Loucy (cell line): ENCODE data around the gene PCIF1.
"Not testable (repeated sequence)": the region's sequence is repeated elsewhere in the genome, so short reads cannot be mapped to it uniquely, and the experiment has no call there.

ENCODE experiments used
- H2AFZ ChIP-seq: fragments of 200-600 bp; sonication (generic); 2 replicates; pipeline ENCODE4 v1.6.0; 2016; ENCODE audit warnings: antibody characterized with exemption, mild to moderate bottlenecking, low read length, moderate library complexity
- H3F3A ChIP-seq: fragments of 200-600 bp; 2 replicates; pipeline ENCODE4 v1.6.0; 2016; ENCODE audit warnings: antibody characterized with exemption, low read depth, mild to moderate bottlenecking
- H3K27me3 ChIP-seq: fragments of 200-600 bp; sonication (generic); 2 replicates; pipeline ENCODE4 v1.6.1; 2014; ENCODE audit warnings: low read length, mild to moderate bottlenecking; ENCODE audit not compliant: insufficient read depth, poor library complexity, severe bottlenecking
- H3K36me3 ChIP-seq: fragments of 200-600 bp; sonication (generic); 2 replicates; pipeline ENCODE4 v1.6.1; 2016; ENCODE audit warnings: low read length; ENCODE audit not compliant: insufficient read depth
- H3K4me1 ChIP-seq: fragments of 200-600 bp; sonication (generic); 2 replicates; pipeline ENCODE4 v1.5.1; 2014; ENCODE audit warnings: low read length, mild to moderate bottlenecking; ENCODE audit not compliant: insufficient read depth, poor library complexity, severe bottlenecking
- H3K4me2 ChIP-seq: fragments of 200-600 bp; sonication (generic); 2 replicates; pipeline ENCODE4 v1.6.0; 2014; ENCODE audit warnings: antibody characterized with exemption, low read length, low read depth, mild to moderate bottlenecking; ENCODE audit not compliant: poor library complexity, severe bottlenecking
- H3K4me3 ChIP-seq: fragments of 200-600 bp; sonication (generic); 2 replicates; pipeline ENCODE4 v1.5.1; 2014; ENCODE audit warnings: low read length, mild to moderate bottlenecking, mixed read lengths; ENCODE audit not compliant: poor library complexity, severe bottlenecking
- H3K79me2 ChIP-seq: fragments of 200-600 bp; sonication (generic); 2 replicates; pipeline ENCODE4 v1.6.1; 2014; ENCODE audit warnings: low read length; ENCODE audit not compliant: insufficient read depth
- H3K9ac ChIP-seq: fragments of 200-600 bp; sonication (generic); 2 replicates; pipeline ENCODE4 v1.6.0; 2014; ENCODE audit warnings: mild to moderate bottlenecking, low read depth, low read length, moderate library complexity; ENCODE audit not compliant: poor library complexity, severe bottlenecking
- H3K9me2 ChIP-seq: fragments of 200-600 bp; sonication (generic); replicated peaks from 2 replicates; pipeline ENCODE4 v1.6.1; 2016; ENCODE audit warnings: low read depth, low read length, mixed read lengths
- H3K9me3 ChIP-seq: fragments of 200-600 bp; sonication (generic); 2 replicates; pipeline ENCODE4 v1.6.1; 2014; ENCODE audit warnings: mild to moderate bottlenecking, antibody characterized with exemption, low read length, low read depth; ENCODE audit not compliant: insufficient read depth
- H4K20me1 ChIP-seq: fragments of 200-600 bp; sonication (generic); 2 replicates; pipeline ENCODE4 v1.6.0; 2014; ENCODE audit warnings: antibody characterized with exemption, low read length, mild to moderate bottlenecking; ENCODE audit not compliant: insufficient read depth, poor library complexity, severe bottlenecking
- CTCF ChIP-seq: fragments of 200-600 bp; sonication (generic); conservative IDR thresholded peaks from 2 replicates; pipeline ENCODE4 v1.5.1; 2014; ENCODE audit warnings: mild to moderate bottlenecking, antibody characterized with exemption, low read length
- EZH2phosphoT487 ChIP-seq: fragments of 200-600 bp; IDR thresholded peaks from 2 replicates; pipeline ENCODE4 v1.6.1; 2018; ENCODE audit warnings: antibody characterized with exemption, mild to moderate bottlenecking, moderate library complexity, borderline replicate concordance

PCIF1 gene

GRCh38 chr20:45897692-45898091 lies 36.8 kb upstream of the PCIF1 start:
- H4K20me1 ChIP-seq = no peaks in the 10 kb centered on the region

GRCh38 chr20:45898285-45898684 lies 36.2 kb upstream of the PCIF1 start:
- Histone ChIP-seq H3K27me3 (no peaks in the 10 kb centered on the region), H3K4me2 (no peak overlapping the region), H3K4me1 (no peaks in the 10 kb centered on the region), H3F3A (no peaks in the 10 kb centered on the region), H3K9ac (no peak overlapping the region), H2AFZ (no peak overlapping the region), H3K9me3 (no peaks in the 10 kb centered on the region), H3K9me2 (no peaks in the 10 kb centered on the region), H3K79me2 (no peaks in the 10 kb centered on the region), H3K4me3 (no peak overlapping the region), H3K36me3 (no peaks in the 10 kb centered on the region), H4K20me1 (no peaks in the 10 kb centered on the region)
- TF ChIP-seq CTCF (no peak), EZH2phosphoT487 (no peak)

More at GRCh38 chr20:45897692-45898091, 36.8 kb upstream of the PCIF1 start:
- H3K4me3 ChIP-seq = no peak overlapping the region
- H3K4me2 ChIP-seq = no peak overlapping the region
- no peaks in the 10 kb centered on the region for H3F3A ChIP-seq
- no peaks in the 10 kb centered on the region for H3K36me3 ChIP-seq
- no peaks in the 10 kb centered on the region for H3K27me3 ChIP-seq
- TF ChIP-seq CTCF (no peak), EZH2phosphoT487 (no peak)
- no peaks in the 10 kb centered on the region for H3K9me2 ChIP-seq
- no peaks in the 10 kb centered on the region for H3K79me2 ChIP-seq
- no peak overlapping the region for H2AFZ ChIP-seq
- no peak overlapping the region for H3K9ac ChIP-seq
- peaks cover under 1% of the 10 kb centered on the region for H3K4me1 ChIP-seq
- H3K9me3 ChIP-seq = no peaks in the 10 kb centered on the region

- no peaks in the 10 kb centered on the region for H3K36me3 ChIP-seq
- TF ChIP-seq CTCF = no peak
- TF ChIP-seq EZH2phosphoT487 = no peak
- no peaks in the 10 kb centered on the region for H3K9me3 ChIP-seq
- no peak overlapping the region for H3K9ac ChIP-seq
- H3K79me2 ChIP-seq = no peaks in the 10 kb centered on the region
- no peaks in the 10 kb centered on the region for H4K20me1 ChIP-seq
- no peak overlapping the region for H2AFZ ChIP-seq
- H3K4me2 ChIP-seq = no peak overlapping the region
- H3K4me3 ChIP-seq = no peak overlapping the region
- H3K9me2 ChIP-seq = no peaks in the 10 kb centered on the region
- H3K27me3 ChIP-seq = no peaks in the 10 kb centered on the region
- no peaks in the 10 kb centered on the region for H3K4me1 ChIP-seq
- no peaks in the 10 kb centered on the region for H3F3A ChIP-seq
Observed at GRCh38 chr20:45899046-45899835, 35.2 kb upstream of the PCIF1 start.

GRCh38 chr20:45901332-45901731 lies 33.2 kb upstream of the PCIF1 start:
- not testable (repeated sequence) for H4K20me1 ChIP-seq, H3K4me1 ChIP-seq, H3K79me2 ChIP-seq, H3K9me3 ChIP-seq, H3K36me3 ChIP-seq, H3K4me3 ChIP-seq, H3K27me3 ChIP-seq, H3K9me2 ChIP-seq, H3K4me2 ChIP-seq, H2AFZ ChIP-seq, H3F3A ChIP-seq, H3K9ac ChIP-seq
